GM12878 (cell line): ENCODE measurements around the gene JPT1. TPM values are rescaled to one million over a fixed set of nuclear protein-coding genes. Genes with fewer than 3 reads are reported as not detected.

ENCODE experiments used
- ASH2L ChIP-seq: fragments of 300-600, 200-600 bp; sonication (generic); IDR thresholded peaks from 2 replicates; pipeline ENCODE4 v1.6.1; 2017; ENCODE audit warnings: low read depth, mild to moderate bottlenecking, borderline replicate concordance
- BHLHE40 ChIP-seq, 2 experiments: fragments of 450-650 bp in 1 of 2; IDR thresholded peaks; 2 replicates each; pipeline ENCODE4 v1.6.1; 2011 to 2017; ENCODE audit warnings: low read depth in 2 of 2, borderline replicate concordance in 1 of 2, improper control_type of control experiment in 1 of 2, low read length in 1 of 2, mild to moderate bottlenecking in 1 of 2
- CBFB ChIP-seq: IDR thresholded peaks from 2 replicates; pipeline ENCODE4 v1.6.1; 2016; ENCODE audit warnings: antibody characterized with exemption, low read depth
- EED ChIP-seq: sonication (generic); IDR thresholded peaks from 2 replicates; pipeline ENCODE4 v1.6.1; 2016; ENCODE audit warnings: antibody characterized with exemption, low read depth
- GATAD2B ChIP-seq: fragments of 450-650 bp; conservative IDR thresholded peaks from 2 replicates; pipeline ENCODE4 v1.6.1; 2017; ENCODE audit warnings: low read depth, mild to moderate bottlenecking, moderate library complexity
- HCFC1 ChIP-seq: fragments of 150-350 bp; IDR thresholded peaks from 2 replicates; pipeline ENCODE4 v1.6.1; 2014; ENCODE audit warnings: low read length
- KLF5 ChIP-seq: fragments of 450-650 bp; IDR thresholded peaks from 2 replicates; pipeline ENCODE4 v1.6.1; 2014; ENCODE audit warnings: mild to moderate bottlenecking; ENCODE audit not compliant: partially characterized antibody
- MTA3 ChIP-seq: IDR thresholded peaks from 2 replicates; pipeline ENCODE4 v1.6.1; 2012; ENCODE audit warnings: low read length, inconsistent platforms, borderline replicate concordance
- PML ChIP-seq: IDR thresholded peaks from 2 replicates; pipeline ENCODE4 v1.6.1; 2012; ENCODE audit warnings: low read length, inconsistent platforms
- SMAD5 ChIP-seq: IDR thresholded peaks from 2 replicates; pipeline ENCODE4 v1.6.1; 2016; ENCODE audit warnings: antibody characterized with exemption, low read depth
- SMC3 ChIP-seq: IDR thresholded peaks from 2 replicates; pipeline ENCODE4 v1.6.1; 2011; ENCODE audit warnings: low read length, improper control_type of control experiment, borderline replicate concordance
- SP1 ChIP-seq: IDR thresholded peaks from one replicate; pipeline ENCODE4 v1.6.1; 2011; ENCODE audit warnings: low read depth, low read length
- STAT1 ChIP-seq: fragments of 450-650 bp; conservative IDR thresholded peaks from 2 replicates; pipeline ENCODE4 v1.6.1; 2014; ENCODE audit warnings: antibody characterized with exemption, mild to moderate bottlenecking
- TCF12 ChIP-seq: IDR thresholded peaks from 2 replicates; pipeline ENCODE4 v1.6.1; 2011; ENCODE audit warnings: low read depth, mild to moderate bottlenecking, low read length
- TCF7 ChIP-seq: IDR thresholded peaks from 2 replicates; pipeline ENCODE4 v1.6.1; 2014; ENCODE audit warnings: antibody characterized with exemption, borderline replicate concordance
- YBX1 ChIP-seq: fragments of 450-650 bp; IDR thresholded peaks from 2 replicates; pipeline ENCODE4 v1.6.1; 2016; ENCODE audit warnings: antibody characterized with exemption
- ZNF24 ChIP-seq: fragments of 450-650 bp; IDR thresholded peaks from 2 replicates; pipeline ENCODE4 v1.6.1; 2017; ENCODE audit warnings: antibody characterized with exemption, mild to moderate bottlenecking
- ZNF622 ChIP-seq: fragments of 450-650 bp; IDR thresholded peaks from 2 replicates; pipeline ENCODE4 v1.6.1; 2017; ENCODE audit warnings: mild to moderate bottlenecking, inconsistent platforms
- ZSCAN29 ChIP-seq: fragments of 450-650 bp; IDR thresholded peaks from 2 replicates; pipeline ENCODE4 v1.6.1; 2017; ENCODE audit warnings: mild to moderate bottlenecking, moderate library complexity
- polyA plus RNA-seq, 11 experiments: library from polyadenylated mRNA; depleted of rRNA in 4 of 11; unstranded in 6 of 11; stranded (reverse) in 5 of 11; fragments of >200 nt; fragmentation: Nextera tagmentation in 4 of 11; fragmentation: Illumina TruSeq in 1 of 11; extraction: Ambion mirVana in 4 of 11; extraction: Trizol in 1 of 11; gene quantifications; 1 replicate in 1 of 11; 2 replicates in 10 of 11; pipeline versions ENCODE4 v1.2.1 to v1.2.3, GENCODE V29; 2011 to 2016; ENCODE audit warnings: inconsistent platforms in 2 of 11, missing spikeins in 2 of 11, low read depth in 1 of 11
- total RNA-seq, 4 experiments: library from RNA; depleted of rRNA in 3 of 4; stranded (reverse); fragments of >200 nt in 3 of 4; fragmentation: Illumina TruSeq in 1 of 4; extraction: Trizol in 1 of 4; gene quantifications; 2 replicates each; pipeline versions ENCODE4 v1.2.1 to v1.2.3, GENCODE V29; 2013 to 2021
- TF ChIP-seq, protein P1 (sequence below): fragments of 450-650 bp; IDR thresholded peaks from 2 replicates; pipeline ENCODE4 v1.6.1; 2016; ENCODE audit warnings: mild to moderate bottlenecking, moderate library complexity, borderline replicate concordance
- TF ChIP-seq, protein P2 (sequence below): IDR thresholded peaks from 2 replicates; pipeline ENCODE4 v1.6.1; 2012; ENCODE audit warnings: low read length, inconsistent platforms
- TF ChIP-seq, protein P3 (sequence below): fragments of 450-650 bp; conservative IDR thresholded peaks from 2 replicates; pipeline ENCODE4 v1.6.1; 2017; ENCODE audit warnings: mild to moderate bottlenecking, moderate library complexity
- TF ChIP-seq, protein P4 (sequence below): IDR thresholded peaks from 2 replicates; pipeline ENCODE4 v1.6.1; 2011; ENCODE audit warnings: mild to moderate bottlenecking, low read depth, low read length, moderate library complexity; ENCODE audit not compliant: insufficient replicate concordance

Gene JPT1
- total and polyA plus RNA-seq, 10 of the 15 experiments (the other 5 are each of a cell fraction or from before 2014, with no cell fraction given), result 79.7 to 651 (median 323) TPM

DNA sequence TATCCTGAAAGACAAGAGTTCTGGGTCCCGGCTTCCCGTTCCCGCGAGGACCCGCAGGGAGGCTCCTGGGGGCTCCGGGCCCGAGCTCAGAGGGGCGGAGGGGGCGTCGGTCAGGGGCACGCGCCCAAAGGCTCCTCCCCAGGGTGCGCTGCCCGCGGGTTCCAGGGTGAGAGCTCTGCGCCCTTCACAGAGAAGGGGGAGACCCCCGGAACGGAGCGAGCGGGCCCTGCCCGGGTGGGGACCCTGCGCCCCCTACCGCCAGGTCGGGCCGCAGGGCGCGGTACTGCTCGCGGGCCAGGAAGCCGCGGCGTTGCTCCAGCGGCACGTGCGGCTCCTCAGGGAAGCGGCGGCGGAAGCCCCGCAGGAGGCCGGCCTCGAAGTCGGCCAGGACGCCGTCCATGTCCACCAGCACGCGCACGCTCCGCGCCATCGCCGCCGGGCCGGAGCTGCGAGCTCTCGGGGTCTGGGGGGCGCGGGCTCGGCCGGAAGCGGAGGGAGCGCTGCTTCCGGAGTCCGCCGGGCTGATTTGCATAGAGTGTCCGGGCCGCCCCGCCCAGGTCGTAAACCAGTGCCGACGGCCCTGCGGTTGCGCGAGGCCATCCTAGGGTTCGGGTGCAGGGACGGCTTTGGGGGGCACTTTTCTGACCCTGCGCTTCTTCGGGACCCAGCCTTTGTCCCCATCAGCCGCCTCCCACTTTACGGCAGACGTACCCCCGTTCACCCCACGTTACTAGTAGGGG is 22.9 kb downstream of the JPT1 start, which contains the start of gene NT5C (continued):
- TF ChIP-seq, protein P1, sequence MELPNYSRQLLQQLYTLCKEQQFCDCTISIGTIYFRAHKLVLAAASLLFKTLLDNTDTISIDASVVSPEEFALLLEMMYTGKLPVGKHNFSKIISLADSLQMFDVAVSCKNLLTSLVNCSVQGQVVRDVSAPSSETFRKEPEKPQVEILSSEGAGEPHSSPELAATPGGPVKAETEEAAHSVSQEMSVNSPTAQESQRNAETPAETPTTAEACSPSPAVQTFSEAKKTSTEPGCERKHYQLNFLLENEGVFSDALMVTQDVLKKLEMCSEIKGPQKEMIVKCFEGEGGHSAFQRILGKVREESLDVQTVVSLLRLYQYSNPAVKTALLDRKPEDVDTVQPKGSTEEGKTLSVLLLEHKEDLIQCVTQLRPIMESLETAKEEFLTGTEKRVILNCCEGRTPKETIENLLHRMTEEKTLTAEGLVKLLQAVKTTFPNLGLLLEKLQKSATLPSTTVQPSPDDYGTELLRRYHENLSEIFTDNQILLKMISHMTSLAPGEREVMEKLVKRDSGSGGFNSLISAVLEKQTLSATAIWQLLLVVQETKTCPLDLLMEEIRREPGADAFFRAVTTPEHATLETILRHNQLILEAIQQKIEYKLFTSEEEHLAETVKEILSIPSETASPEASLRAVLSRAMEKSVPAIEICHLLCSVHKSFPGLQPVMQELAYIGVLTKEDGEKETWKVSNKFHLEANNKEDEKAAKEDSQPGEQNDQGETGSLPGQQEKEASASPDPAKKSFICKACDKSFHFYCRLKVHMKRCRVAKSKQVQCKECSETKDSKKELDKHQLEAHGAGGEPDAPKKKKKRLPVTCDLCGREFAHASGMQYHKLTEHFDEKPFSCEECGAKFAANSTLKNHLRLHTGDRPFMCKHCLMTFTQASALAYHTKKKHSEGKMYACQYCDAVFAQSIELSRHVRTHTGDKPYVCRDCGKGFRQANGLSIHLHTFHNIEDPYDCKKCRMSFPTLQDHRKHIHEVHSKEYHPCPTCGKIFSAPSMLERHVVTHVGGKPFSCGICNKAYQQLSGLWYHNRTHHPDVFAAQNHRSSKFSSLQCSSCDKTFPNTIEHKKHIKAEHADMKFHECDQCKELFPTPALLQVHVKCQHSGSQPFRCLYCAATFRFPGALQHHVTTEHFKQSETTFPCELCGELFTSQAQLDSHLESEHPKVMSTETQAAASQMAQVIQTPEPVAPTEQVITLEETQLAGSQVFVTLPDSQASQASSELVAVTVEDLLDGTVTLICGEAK, result no peak; the same call in 1 of the 2 replicates
- no peak for TF ChIP-seq TCF7
- TF ChIP-seq CBFB, result peak; percentile 55
- TF ChIP-seq PML, result peak; percentile 63; the same call in 1 of the 2 replicates
- no peak for TF ChIP-seq MTA3
- peak; percentile 71; the same call in 1 of the 2 replicates for TF ChIP-seq ZSCAN29
- TF ChIP-seq, protein P2, sequence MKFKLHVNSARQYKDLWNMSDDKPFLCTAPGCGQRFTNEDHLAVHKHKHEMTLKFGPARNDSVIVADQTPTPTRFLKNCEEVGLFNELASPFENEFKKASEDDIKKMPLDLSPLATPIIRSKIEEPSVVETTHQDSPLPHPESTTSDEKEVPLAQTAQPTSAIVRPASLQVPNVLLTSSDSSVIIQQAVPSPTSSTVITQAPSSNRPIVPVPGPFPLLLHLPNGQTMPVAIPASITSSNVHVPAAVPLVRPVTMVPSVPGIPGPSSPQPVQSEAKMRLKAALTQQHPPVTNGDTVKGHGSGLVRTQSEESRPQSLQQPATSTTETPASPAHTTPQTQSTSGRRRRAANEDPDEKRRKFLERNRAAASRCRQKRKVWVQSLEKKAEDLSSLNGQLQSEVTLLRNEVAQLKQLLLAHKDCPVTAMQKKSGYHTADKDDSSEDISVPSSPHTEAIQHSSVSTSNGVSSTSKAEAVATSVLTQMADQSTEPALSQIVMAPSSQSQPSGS, result no peak
- TF ChIP-seq STAT1, result no peak; the same call in 1 of the 2 replicates
- peak; percentile 99 for TF ChIP-seq GATAD2B
- TF ChIP-seq ZNF24, result peak; percentile 61
- TF ChIP-seq, protein P3, sequence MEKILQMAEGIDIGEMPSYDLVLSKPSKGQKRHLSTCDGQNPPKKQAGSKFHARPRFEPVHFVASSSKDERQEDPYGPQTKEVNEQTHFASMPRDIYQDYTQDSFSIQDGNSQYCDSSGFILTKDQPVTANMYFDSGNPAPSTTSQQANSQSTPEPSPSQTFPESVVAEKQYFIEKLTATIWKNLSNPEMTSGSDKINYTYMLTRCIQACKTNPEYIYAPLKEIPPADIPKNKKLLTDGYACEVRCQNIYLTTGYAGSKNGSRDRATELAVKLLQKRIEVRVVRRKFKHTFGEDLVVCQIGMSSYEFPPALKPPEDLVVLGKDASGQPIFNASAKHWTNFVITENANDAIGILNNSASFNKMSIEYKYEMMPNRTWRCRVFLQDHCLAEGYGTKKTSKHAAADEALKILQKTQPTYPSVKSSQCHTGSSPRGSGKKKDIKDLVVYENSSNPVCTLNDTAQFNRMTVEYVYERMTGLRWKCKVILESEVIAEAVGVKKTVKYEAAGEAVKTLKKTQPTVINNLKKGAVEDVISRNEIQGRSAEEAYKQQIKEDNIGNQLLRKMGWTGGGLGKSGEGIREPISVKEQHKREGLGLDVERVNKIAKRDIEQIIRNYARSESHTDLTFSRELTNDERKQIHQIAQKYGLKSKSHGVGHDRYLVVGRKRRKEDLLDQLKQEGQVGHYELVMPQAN, result peak; percentile 96
- no peak for TF ChIP-seq HCFC1
- peak; percentile 52; the same call in 1 of the 2 replicates for TF ChIP-seq EED
- TF ChIP-seq SP1, result no peak
- no peak for TF ChIP-seq ZNF622
- no peak for TF ChIP-seq TCF12
- TF ChIP-seq ASH2L, result peak; percentile 36; the same call in 1 of the 2 replicates
- TF ChIP-seq, protein P4, sequence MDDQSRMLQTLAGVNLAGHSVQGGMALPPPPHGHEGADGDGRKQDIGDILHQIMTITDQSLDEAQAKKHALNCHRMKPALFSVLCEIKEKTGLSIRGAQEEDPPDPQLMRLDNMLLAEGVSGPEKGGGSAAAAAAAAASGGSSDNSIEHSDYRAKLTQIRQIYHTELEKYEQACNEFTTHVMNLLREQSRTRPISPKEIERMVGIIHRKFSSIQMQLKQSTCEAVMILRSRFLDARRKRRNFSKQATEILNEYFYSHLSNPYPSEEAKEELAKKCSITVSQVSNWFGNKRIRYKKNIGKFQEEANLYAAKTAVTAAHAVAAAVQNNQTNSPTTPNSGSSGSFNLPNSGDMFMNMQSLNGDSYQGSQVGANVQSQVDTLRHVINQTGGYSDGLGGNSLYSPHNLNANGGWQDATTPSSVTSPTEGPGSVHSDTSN, result no peak
- peak; percentile 98 to 100 for TF ChIP-seq BHLHE40 (IDR thresholded peaks at IDR 0.05; ENCODE audit: borderline replicate concordance in 1 of 2, low read depth in 2 of 2, low read length in 1 of 2)
- TF ChIP-seq YBX1, result no peak
- TF ChIP-seq KLF5, result peak; percentile 66
- peak; percentile 47; the same call in 1 of the 2 replicates for TF ChIP-seq SMAD5
- peak; percentile 15; the same call in 1 of the 2 replicates for TF ChIP-seq SMC3
